Astrocyte of the cerebellum (primary cell): ENCODE data around the gene PLPP4.

ENCODE experiments used
- DNase-seq: peaks from one replicate; pipeline ENCODE4 v3.0.0-alpha.2; 2011; ENCODE audit warnings: low read depth
- H3K4me3 ChIP-seq: 2 replicates; pipeline ENCODE4 v1.5.1; 2011; ENCODE audit warnings: mild to moderate bottlenecking, low read depth, low read length, moderate library complexity
- CTCF ChIP-seq: IDR thresholded peaks from 2 replicates; pipeline ENCODE4 v1.5.1; 2012; ENCODE audit warnings: low read length, low read depth, moderate library complexity, mild to moderate bottlenecking; ENCODE audit errors: missing control alignments
- in situ Hi-C: cut with HindIII; loops from 2 replicates; pipeline ENCODE4 v1.10.0; 2017; ENCODE audit warnings: low sequenced_read_pairs

Gene PLPP4

DNA sequence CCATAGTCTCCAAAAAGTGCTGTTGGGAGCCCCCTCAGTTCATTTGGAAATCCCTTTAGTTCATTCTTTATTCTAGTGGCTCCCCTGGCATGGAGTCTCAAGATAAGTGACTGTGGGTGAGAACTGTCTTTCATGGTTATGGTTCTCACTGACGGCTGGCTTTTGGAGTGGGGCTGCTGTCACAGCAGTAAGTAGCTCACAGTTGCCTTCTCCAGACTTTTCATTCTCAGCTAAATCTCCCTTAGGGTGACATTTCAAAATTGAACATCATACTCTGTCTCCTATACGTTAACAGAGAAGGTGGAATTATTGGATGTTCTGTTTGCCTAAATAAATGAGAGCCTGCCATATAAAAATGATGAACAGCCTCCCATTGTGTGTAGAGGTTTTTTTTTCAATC, 58.7 kb downstream of the PLPP4 start:
- H3K4me3 ChIP-seq, result no peak overlapping the region
- no peak for DNase-seq
- in situ Hi-C loops, result no loop called here
- no peak for TF ChIP-seq CTCF

- peak; percentile 22 for DNase-seq
- H3K4me3 ChIP-seq, result no peak overlapping the region
- in situ Hi-C loops, result no loop called here
- no peak for TF ChIP-seq CTCF
These were observed 59.4 kb downstream of the PLPP4 start for GRCh38 chr10:120516426-120516825.

GRCh38 chr10:120517196-120517595, 60.2 kb downstream of the PLPP4 start:
- in situ Hi-C loops, result no loop called here
- TF ChIP-seq CTCF, result no peak
- no peak for DNase-seq
- H3K4me3 ChIP-seq, result no peak overlapping the region

DNA sequence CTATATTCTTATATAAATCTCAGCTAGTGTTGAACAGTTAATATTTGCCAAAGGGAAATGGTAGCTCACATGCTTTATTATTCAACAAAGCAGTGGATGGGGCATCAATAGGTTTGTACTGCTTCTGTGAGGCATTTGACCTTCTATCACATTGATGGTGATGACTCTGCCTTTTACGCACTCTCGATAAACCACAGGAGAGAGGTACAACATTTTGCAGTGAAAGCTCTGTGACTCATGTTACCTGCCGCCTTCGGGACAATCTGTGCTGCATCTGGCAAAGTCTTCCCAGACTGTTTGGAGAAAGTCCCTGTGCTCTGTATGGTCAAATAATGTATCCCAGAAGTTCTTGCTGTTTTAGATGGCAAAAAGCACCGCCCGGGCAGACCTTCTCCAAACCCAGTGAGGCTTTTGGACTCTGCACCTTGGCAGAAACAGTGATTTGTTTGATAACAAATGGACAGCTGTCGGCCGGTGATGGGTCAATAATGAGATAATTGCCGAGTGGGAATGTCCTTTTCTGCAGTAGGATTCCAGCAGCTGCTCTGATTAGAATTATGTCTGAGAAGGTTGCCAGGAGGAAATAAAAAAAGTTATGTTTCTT, 61.0 kb downstream of the PLPP4 start:
- in situ Hi-C loops, result no loop called here
- H3K4me3 ChIP-seq, result no peak overlapping the region
- no peak for TF ChIP-seq CTCF
- DNase-seq, result no peak

DNA sequence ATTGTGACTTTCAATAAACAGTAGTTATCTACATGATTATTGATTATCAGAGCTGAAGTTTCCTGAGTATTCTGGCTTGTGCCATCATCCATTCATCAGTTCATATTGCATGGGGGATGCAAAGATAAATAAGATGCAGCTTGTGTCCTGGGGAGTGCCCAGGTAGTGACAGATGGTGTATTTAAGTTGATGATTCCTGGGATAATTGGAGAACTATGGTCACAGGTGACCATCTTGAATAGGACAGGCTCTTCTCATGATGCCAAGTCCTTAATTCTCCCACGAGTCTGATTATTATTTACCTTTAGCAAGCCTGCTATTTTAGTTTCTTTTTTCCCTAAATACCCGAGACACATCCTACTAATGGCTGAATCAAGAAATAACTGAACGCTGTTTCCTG, 64.9 kb downstream of the PLPP4 start:
- TF ChIP-seq CTCF, result no peak
- H3K4me3 ChIP-seq, result no peak overlapping the region
- no peak for DNase-seq
- in situ Hi-C loops, result no loop called here

DNA sequence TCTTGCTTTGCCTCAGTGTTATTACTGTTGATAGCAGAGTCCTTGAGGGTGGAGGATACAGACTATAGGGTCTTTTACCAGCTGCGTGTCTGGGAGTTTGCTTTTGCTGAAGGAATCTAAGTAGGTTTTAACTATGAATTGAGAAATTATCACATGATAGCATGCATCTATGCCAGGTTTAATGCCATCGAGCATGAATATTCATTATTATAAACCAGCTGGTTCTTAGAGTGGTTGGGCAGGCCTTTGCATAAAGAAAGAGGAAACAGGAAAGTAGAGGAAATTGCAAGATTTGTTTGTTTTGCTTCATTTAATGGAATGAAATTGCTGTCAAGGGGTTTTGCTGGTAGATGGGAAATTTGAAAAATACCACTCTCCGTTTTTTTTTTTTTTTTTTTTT, 70.7 kb downstream of the PLPP4 start:
- H3K4me3 ChIP-seq, result no peak overlapping the region
- no peak for DNase-seq
- in situ Hi-C loops, result no loop called here
- TF ChIP-seq CTCF, result no peak

GRCh38 chr10:120530699-120531098, 73.7 kb downstream of the PLPP4 start:
- H3K4me3 ChIP-seq, result no peak overlapping the region
- in situ Hi-C loops, result no loop called here
- DNase-seq, result no peak
- no peak for TF ChIP-seq CTCF
